GM06990 (cell line): ENCODE data around the gene KCNJ10.

Source experiments
- DNase-seq: peaks from one replicate; pipeline ENCODE4 v3.0.0-alpha.2; 2011; ENCODE audit not compliant: insufficient read length; ENCODE audit errors: extremely low read depth
- H3K27me3 ChIP-seq: replicated peaks from 2 replicates; pipeline ENCODE4 v1.6.0; 2011; ENCODE audit warnings: low read length; ENCODE audit not compliant: control insufficient read depth, insufficient read depth
- H3K36me3 ChIP-seq: 2 replicates; pipeline ENCODE4 v1.5.1; 2011; ENCODE audit warnings: low read length; ENCODE audit not compliant: control insufficient read depth, insufficient read depth
- H3K4me3 ChIP-seq: replicated peaks from 2 replicates; pipeline ENCODE4 v1.5.1; 2011; ENCODE audit warnings: low read depth, mild to moderate bottlenecking, control low read depth, low read length
- TF ChIP-seq, protein P1 (sequence below): IDR thresholded peaks from 2 replicates; pipeline ENCODE4 v1.5.1; 2011; ENCODE audit warnings: low read length, control low read depth, mild to moderate bottlenecking, inconsistent platforms; ENCODE audit not compliant: insufficient read depth, poor library complexity, severe bottlenecking

The KCNJ10 gene

DNA sequence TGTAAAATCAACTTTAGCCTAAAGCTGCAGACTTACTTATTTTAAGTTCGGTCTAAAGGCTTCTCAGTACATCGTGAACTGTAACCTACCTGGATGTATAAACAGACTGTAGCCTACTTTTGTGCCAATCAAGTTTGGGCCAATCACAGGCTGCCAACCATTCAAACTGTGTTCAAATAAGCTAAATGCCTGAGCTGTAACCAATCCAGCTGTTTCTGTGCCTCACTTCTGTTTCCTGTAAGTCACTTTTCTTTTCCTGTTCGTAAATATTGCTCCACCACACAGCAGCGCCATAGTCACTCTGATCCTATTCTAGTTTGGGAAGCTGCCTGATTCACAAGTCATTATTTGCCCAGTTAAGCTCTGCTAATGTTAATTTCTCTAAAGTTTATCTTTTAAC is 78.4 kb downstream of the KCNJ10 start:
- no peak overlapping the region for H3K4me3 ChIP-seq
- no peaks in the 10 kb centered on the region for H3K36me3 ChIP-seq
- no peaks in the 10 kb centered on the region for H3K27me3 ChIP-seq
- DNase-seq = no peak
- TF ChIP-seq, protein P1, sequence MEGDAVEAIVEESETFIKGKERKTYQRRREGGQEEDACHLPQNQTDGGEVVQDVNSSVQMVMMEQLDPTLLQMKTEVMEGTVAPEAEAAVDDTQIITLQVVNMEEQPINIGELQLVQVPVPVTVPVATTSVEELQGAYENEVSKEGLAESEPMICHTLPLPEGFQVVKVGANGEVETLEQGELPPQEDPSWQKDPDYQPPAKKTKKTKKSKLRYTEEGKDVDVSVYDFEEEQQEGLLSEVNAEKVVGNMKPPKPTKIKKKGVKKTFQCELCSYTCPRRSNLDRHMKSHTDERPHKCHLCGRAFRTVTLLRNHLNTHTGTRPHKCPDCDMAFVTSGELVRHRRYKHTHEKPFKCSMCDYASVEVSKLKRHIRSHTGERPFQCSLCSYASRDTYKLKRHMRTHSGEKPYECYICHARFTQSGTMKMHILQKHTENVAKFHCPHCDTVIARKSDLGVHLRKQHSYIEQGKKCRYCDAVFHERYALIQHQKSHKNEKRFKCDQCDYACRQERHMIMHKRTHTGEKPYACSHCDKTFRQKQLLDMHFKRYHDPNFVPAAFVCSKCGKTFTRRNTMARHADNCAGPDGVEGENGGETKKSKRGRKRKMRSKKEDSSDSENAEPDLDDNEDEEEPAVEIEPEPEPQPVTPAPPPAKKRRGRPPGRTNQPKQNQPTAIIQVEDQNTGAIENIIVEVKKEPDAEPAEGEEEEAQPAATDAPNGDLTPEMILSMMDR = no peak

DNA sequence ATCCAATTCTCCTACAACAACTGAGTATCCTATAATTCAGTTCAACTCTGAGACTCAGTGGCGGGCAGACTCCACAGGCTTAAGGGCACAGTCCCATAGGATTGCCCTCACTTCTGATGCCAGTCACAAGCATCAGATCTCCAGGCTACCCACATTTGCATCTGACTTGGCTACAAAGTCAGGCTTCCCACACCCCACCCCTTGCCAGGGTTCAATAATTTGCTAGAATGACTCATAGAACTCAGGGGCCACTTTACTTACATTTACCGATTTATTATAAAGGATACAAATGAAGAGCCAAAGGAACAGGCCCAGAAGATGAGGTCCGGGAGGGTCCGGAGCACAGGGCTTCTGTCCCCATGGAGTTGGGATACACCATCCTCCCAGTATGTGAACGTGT is 80.0 kb downstream of the KCNJ10 start:
- TF ChIP-seq, protein P1 = no peak
- Histone ChIP-seq H3K4me3 (no peak overlapping the region), H3K36me3 (no peaks in the 10 kb centered on the region), H3K27me3 (no peaks in the 10 kb centered on the region; the same call in 1 of the 2 replicates)
- no peak for DNase-seq

GRCh38 chr1:159989581-159989980 is 80.4 kb downstream of the KCNJ10 start:
- no peak for DNase-seq
- Histone ChIP-seq H3K27me3 (no peaks in the 10 kb centered on the region; the same call in 1 of the 2 replicates), H3K4me3 (no peak overlapping the region), H3K36me3 (no peaks in the 10 kb centered on the region)
- TF ChIP-seq, protein P1 = no peak

DNA sequence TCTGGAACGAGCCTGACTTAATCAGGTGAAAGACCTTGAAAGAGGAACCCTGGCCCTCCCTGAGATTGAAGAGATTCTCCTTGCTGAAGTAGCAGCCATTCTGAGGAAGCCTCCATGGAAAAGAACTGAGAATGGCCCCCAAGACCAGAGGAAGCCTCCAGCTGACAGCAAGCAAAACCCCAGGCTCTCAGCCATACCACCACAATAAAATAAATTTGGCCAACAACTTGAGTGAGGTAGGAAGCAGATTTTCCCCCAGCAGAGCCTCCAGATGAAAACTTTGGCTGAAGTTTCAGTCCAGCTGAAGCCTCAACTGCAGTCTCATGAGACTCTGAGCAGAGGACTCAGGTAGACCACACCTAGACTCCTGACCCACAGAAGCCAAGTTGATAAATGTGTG is 82.0 kb downstream of the KCNJ10 start:
- DNase-seq = no peak
- no peaks in the 10 kb centered on the region for H3K36me3 ChIP-seq
- TF ChIP-seq, protein P1 = no peak
- H3K27me3 ChIP-seq = no peaks in the 10 kb centered on the region; the same call in 1 of the 2 replicates
- H3K4me3 ChIP-seq = no peak overlapping the region

GRCh38 chr1:159987186-159987585 is 82.8 kb downstream of the KCNJ10 start:
- no peaks in the 10 kb centered on the region for H3K36me3 ChIP-seq
- no peak for DNase-seq
- TF ChIP-seq, protein P1 = no peak

DNA sequence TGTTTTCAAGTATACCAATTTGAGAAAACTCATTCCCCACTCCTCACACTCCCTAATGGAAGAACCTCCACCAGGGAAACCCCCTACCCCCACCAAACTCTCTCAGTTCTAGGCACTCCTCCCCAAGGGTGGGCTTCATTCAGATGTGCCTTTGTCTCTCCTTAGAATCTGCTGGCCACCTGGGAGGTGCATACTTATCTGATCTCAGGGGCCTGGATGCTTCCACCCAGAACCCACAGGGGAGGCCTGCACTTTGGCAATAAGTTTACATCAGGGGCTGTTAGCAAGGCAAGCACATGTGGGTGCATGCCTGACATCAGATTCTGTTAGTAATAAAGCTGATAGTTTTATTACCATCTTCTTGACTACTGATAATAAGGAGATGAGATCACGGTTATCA is 83.4 kb downstream of the KCNJ10 start:
- Histone ChIP-seq H3K27me3 (no peaks in the 10 kb centered on the region; the same call in 1 of the 2 replicates), H3K36me3 (no peaks in the 10 kb centered on the region), H3K4me3 (no peak overlapping the region)
- DNase-seq = no peak
- TF ChIP-seq, protein P1 = no peak

More at GRCh38 chr1:159987186-159987585, 82.8 kb downstream of the KCNJ10 start:
- no peak overlapping the region for H3K4me3 ChIP-seq
- H3K27me3 ChIP-seq = no peaks in the 10 kb centered on the region; the same call in 1 of the 2 replicates
